GM12872 (cell line): ENCODE results near the gene CTNNBL1.

Experiments used
- TF ChIP-seq, protein P1 (sequence below): IDR thresholded peaks from 3 replicates; pipeline ENCODE4 v1.5.1; 2011; ENCODE audit warnings: low read depth, mild to moderate bottlenecking, low read length, moderate library complexity; ENCODE audit not compliant: insufficient read depth

The CTNNBL1 gene

DNA sequence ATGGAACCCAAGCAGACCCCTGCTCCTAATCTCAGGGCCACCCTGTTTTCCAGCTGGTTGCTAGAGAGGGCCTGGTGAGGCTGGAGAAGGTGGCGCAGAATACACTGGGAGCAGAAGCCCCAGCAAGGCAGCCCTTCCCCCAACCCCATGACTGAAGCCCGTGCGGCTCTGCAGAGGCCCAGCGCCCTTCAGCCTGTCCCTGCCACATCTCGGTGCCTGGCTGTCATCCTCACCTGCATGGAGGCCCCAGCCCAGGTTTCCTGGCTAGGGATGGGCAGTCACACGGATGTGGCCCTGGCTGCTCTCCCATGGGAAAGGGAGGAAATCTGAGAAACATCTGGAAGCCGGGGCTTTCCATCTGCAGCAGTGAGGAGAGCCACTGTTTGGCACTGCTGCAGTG is 183.0 kb downstream of the CTNNBL1 start:
- TF ChIP-seq, protein P1, sequence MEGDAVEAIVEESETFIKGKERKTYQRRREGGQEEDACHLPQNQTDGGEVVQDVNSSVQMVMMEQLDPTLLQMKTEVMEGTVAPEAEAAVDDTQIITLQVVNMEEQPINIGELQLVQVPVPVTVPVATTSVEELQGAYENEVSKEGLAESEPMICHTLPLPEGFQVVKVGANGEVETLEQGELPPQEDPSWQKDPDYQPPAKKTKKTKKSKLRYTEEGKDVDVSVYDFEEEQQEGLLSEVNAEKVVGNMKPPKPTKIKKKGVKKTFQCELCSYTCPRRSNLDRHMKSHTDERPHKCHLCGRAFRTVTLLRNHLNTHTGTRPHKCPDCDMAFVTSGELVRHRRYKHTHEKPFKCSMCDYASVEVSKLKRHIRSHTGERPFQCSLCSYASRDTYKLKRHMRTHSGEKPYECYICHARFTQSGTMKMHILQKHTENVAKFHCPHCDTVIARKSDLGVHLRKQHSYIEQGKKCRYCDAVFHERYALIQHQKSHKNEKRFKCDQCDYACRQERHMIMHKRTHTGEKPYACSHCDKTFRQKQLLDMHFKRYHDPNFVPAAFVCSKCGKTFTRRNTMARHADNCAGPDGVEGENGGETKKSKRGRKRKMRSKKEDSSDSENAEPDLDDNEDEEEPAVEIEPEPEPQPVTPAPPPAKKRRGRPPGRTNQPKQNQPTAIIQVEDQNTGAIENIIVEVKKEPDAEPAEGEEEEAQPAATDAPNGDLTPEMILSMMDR = no peak

DNA sequence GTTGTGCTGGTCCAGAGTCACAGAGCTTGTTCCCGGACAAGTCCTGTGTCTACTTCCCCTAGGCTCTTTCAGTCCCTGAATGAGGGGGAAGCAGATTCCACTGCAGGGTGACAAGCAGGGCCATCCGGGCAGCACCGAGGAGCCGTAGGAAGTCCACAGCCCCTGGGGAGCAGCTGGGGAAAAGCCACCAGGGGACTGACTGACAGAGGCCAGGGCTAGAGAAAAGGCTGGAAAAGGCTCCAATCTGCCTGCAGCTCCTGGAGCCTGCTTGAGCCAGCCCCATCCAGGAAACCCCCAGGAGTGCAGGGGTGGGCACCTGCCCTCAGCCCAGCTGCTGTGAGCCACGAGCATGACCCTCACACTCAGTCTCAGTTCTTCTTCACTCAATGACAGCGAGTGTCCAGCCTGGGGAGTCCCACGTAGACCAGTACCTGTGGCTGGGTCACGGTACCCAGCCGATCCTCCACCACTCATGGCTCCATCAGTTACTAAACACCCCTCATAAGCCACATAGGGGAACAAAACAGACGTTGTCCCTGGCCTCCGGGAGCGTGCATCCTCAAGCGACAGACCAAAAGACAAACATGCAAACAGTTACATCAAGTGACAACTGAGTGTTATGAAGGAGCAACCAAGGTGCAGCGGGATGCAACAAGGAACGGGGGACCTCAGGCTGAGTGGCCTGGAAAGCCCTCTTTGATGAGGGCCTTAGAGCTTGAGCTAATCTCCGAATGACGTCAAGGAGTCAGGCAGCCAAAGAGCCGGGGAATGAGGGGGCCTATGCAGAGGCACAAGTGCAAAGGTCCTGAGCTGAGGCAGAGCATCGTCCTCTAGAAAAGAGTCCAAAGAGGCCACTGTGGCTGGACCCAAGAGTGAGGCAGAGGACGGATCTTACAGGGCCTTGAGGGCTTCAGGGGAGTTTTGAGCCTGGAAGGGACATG is 184.3 kb downstream of the CTNNBL1 start:
- TF ChIP-seq, protein P1 = no peak

DNA sequence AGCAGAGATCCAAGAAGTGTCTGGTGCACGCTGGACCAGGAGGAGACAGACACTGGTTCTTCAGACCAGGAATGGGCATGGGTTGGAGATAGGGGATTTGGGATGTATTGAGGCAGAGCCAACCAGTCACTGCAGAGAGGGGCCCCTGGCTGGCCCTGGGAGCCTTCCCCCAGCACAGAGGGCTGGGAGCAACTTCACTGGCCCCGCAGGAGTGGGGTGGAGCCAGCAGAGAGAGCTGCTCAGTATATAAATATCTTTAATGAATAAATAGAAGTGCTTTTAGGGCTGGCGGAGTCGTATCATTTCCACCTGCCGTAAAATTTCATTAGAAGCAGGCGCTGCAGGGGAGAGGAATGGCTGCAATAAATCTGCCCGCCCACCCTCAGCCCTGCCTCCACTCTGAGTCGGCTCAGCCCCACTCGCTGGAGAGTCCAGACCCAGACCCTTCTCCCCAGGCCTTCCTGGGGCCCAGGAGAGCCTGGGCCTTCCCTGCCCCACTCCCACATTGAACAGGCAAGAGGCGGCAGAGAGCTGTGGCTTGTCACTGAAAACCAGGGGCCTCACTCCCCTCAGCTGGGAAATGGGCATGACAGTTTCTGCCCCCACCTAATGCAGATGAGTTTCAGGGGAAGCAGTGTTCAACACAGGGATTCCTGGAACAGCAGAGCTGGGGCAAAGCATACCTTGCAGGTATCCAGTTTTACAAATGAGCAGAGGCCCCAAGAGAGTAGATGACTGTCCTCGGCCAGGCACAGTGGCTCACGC is 185.2 kb downstream of the CTNNBL1 start:
- TF ChIP-seq, protein P1 = no peak

DNA sequence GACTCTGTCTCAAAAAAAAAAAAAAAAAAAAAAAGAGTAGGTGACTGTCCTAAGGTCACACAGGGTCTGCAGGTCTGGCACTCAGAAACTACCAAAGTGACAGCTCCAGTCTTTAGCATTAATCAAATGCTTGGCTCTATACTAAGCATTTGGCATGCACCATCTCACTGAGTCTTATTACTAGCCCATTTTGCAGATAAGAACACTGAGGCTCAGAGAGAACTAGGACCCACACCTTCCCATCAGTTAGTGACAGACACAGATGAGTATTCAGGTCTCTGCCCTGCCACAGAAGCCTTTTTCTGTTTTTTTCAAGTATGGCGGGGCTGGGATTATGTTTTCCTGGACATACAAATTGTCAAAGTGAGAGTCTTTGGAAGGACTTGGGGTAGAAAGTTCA is 186.0 kb downstream of the CTNNBL1 start:
- TF ChIP-seq, protein P1 = no peak

DNA sequence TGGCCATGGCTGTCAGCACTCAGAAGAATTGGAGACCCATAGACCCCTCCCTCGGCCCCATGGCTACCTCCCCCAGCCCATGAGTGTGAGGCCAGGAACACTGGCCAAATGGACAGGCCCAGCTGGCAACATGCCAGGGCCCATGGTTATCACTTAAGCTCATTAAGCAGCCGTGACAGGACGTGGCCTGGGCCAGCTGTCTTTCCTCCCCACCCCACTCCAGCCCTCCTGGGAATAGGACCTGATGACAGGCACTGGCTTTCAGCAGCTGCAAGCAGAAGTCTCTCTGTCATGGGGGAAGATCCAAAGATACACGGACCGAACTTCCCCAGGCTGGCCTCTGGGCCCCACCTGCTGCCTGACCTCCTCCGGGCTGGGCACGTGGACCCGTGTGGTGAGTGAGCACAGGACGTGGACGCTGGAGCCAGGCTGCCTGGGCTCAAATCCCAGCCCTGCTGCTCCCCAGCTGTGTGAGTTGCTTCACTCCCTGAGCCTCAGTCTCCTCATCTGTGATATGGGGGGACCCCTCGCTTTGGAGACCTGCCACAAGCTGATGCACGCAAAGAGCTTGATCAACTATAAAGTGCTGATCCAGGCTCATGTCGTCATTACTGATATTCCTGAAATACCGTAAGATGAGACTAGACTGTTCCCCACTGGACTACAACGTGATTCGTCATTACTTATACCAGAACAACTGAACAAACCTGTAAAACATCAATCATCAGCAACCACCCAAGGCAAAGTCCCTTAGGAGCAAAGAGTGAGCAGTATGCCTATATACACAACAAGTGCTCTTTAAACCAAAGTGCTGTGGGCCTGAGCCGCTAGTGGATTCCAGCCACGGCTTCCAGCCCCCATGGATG is 187.1 kb downstream of the CTNNBL1 start:
- TF ChIP-seq, protein P1 = no peak

DNA sequence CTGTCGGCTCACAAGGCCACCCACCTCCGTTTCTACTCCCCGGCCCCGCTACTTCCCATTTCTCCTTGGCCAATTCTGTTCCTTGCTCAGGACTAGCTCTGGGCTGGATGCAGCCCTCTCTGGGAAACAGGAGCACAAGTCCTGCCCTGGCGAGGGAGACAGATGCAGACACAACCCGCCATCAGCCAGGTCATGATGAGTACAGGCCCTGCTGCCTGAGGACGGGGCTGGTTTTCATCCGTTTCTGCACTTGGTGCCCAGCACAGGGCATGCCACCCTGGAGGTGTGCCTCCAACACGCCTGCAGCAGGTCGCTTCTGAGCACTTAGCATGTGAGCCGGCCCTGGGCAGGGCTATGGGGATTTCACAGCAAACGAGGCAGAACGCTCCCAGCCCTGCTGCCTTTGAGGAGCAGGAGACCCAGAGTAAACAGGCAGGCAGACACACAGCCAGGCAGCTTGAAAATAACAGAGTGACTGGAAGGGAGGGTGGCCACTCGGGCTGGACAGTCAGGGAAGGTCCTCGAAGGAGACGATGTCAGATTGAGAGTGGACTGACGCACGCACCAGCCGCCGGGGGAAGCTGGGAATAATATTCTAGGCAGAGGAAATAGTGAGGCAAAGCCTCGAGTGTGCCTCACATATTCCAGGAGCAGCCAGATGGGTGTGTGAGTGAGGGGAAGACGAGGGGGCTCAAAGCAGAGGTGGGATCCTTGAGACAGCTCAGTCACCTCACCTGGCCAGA is 187.9 kb downstream of the CTNNBL1 start:
- TF ChIP-seq, protein P1 = no peak
